H1 (cell line): Measurements from ENCODE around the gene LENG1. TPM values are rescaled to one million over a fixed set of nuclear protein-coding genes. Genes with fewer than 3 reads are reported as not detected.

ENCODE experiments used
- BCL11A ChIP-seq, 2 experiments: IDR thresholded peaks; one replicate each; pipeline ENCODE4 v1.6.1; 2011; ENCODE audit warnings: low read depth in 2 of 2, low read length in 2 of 2, mild to moderate bottlenecking in 2 of 2
- CBX8 ChIP-seq: fragments of 300-800, 300-1000 bp; sonication (generic); IDR thresholded peaks from 2 replicates; pipeline ENCODE4 v1.7.1; 2016; ENCODE audit warnings: low read depth, low read length, borderline replicate concordance
- CHD2 ChIP-seq: IDR thresholded peaks from 2 replicates; pipeline ENCODE4 v1.6.1; 2012; ENCODE audit warnings: low read length, improper control_type of control experiment
- CREB1 ChIP-seq: IDR thresholded peaks from 2 replicates; pipeline ENCODE4 v1.6.1; 2012; ENCODE audit warnings: inconsistent platforms
- EGR1 ChIP-seq: IDR thresholded peaks from 2 replicates; pipeline ENCODE4 v1.6.1; 2011; ENCODE audit warnings: low read depth, low read length, borderline replicate concordance
- EZH2 ChIP-seq: fragments of 200-600 bp; sonication (generic); IDR thresholded peaks from 2 replicates; pipeline ENCODE4 v1.7.1; 2012; ENCODE audit warnings: low read depth, mild to moderate bottlenecking, moderate library complexity, low read length, inconsistent platforms; ENCODE audit not compliant: severe bottlenecking
- GTF2F1 ChIP-seq: IDR thresholded peaks from 2 replicates; pipeline ENCODE4 v1.6.1; 2012; ENCODE audit warnings: low read depth, low read length, improper control_type of control experiment, borderline replicate concordance
- JUND ChIP-seq: IDR thresholded peaks from 2 replicates; pipeline ENCODE4 v1.6.1; 2011; ENCODE audit warnings: mild to moderate bottlenecking, improper control_type of control experiment, low read length
- KDM1A ChIP-seq: fragments of 200-600, 300-600 bp; sonication (generic); IDR thresholded peaks from 2 replicates; pipeline ENCODE4 v1.7.1; 2016; ENCODE audit warnings: mild to moderate bottlenecking, low read length, borderline replicate concordance
- KDM4A ChIP-seq: IDR thresholded peaks from one replicate; pipeline ENCODE4 v1.7.1; 2012; ENCODE audit warnings: low read depth, mild to moderate bottlenecking, moderate library complexity, low read length, inconsistent platforms; ENCODE audit not compliant: severe bottlenecking
- NRF1 ChIP-seq: IDR thresholded peaks from 2 replicates; pipeline ENCODE4 v1.6.1; 2011; ENCODE audit warnings: mild to moderate bottlenecking, low read depth, low read length, improper control_type of control experiment
- PHF8 ChIP-seq: fragments of 200-600 bp; sonication (generic); conservative IDR thresholded peaks from 2 replicates; pipeline ENCODE4 v1.7.1; 2012; ENCODE audit warnings: low read depth, mild to moderate bottlenecking, inconsistent platforms, low read length, moderate library complexity
- RNF2 ChIP-seq: fragments of 200-900, 300-1000 bp; sonication (generic); IDR thresholded peaks from 2 replicates; pipeline ENCODE4 v1.7.1; 2016; ENCODE audit warnings: borderline replicate concordance, low read depth, mild to moderate bottlenecking, antibody characterized with exemption, low read length; ENCODE audit not compliant: poor library complexity, severe bottlenecking; ENCODE audit errors: missing control alignments
- RXRA ChIP-seq: IDR thresholded peaks from 2 replicates; pipeline ENCODE4 v1.6.1; 2011; ENCODE audit warnings: low read depth, mild to moderate bottlenecking, low read length, moderate library complexity; ENCODE audit not compliant: insufficient read depth
- SIRT6 ChIP-seq: IDR thresholded peaks from one replicate; pipeline ENCODE4 v1.7.1; 2012; ENCODE audit warnings: low read length, inconsistent platforms
- SP4 ChIP-seq: IDR thresholded peaks from 2 replicates; pipeline ENCODE4 v1.6.1; 2012; ENCODE audit warnings: low read length, inconsistent platforms
- SRF ChIP-seq: IDR thresholded peaks from 2 replicates; pipeline ENCODE4 v1.6.1; 2011; ENCODE audit warnings: mild to moderate bottlenecking, low read depth, low read length, moderate library complexity
- TAF7 ChIP-seq: optimal IDR thresholded peaks from 2 replicates; pipeline ENCODE3; 2011; ENCODE audit warnings: low read depth, mild to moderate bottlenecking, inconsistent platforms, low read length, moderate library complexity, borderline replicate concordance
- TBP ChIP-seq: IDR thresholded peaks from 2 replicates; pipeline ENCODE4 v1.6.1; 2011; ENCODE audit warnings: low read depth, low read length, improper control_type of control experiment
- TEAD4 ChIP-seq: IDR thresholded peaks from 2 replicates; pipeline ENCODE4 v1.6.1; 2012; ENCODE audit warnings: low read depth, low read length, inconsistent platforms, mixed read lengths
- ZNF274 ChIP-seq: IDR thresholded peaks from 2 replicates; pipeline ENCODE4 v1.7.0; 2012; ENCODE audit warnings: low read length, borderline replicate concordance; ENCODE audit errors: extremely low read depth
- polyA plus RNA-seq, 7 experiments: library from polyadenylated mRNA; depleted of rRNA in 3 of 7; stranded (reverse) in 5 of 7; unstranded in 2 of 7; fragments of >200 nt in 5 of 7; fragments of 200-250 nt in 2 of 7; gene quantifications; 1 replicate in 5 of 7; 2 replicates in 1 of 7; 4 replicates in 1 of 7; pipeline versions ENCODE4 v1.2.1 to v1.2.3, GENCODE V29; 2011 to 2013; ENCODE audit warnings: missing spikeins in 2 of 7, mixed read lengths in 2 of 7
- total RNA-seq: library from RNA; stranded (reverse); fragmentation: NEBNext Ultra II Directional; extraction: Animal tissue kit (Norgen Biotek cat#: 25700); gene quantifications from 2 replicates; pipeline ENCODE4 v1.2.1, GENCODE V29; 2021
- TF ChIP-seq, protein P1 (sequence below): IDR thresholded peaks from 2 replicates; pipeline ENCODE4 v1.6.1; 2012; ENCODE audit warnings: low read length, inconsistent platforms
- TF ChIP-seq, protein P2 (sequence below): IDR thresholded peaks from 2 replicates; pipeline ENCODE4 v1.6.1; 2012; ENCODE audit warnings: inconsistent platforms

Gene LENG1
- total and polyA plus RNA-seq, 2 of the 8 experiments (the other 6 are each of a cell fraction or from before 2014, with no cell fraction given), result 1.2 to 4.4 TPM

DNA sequence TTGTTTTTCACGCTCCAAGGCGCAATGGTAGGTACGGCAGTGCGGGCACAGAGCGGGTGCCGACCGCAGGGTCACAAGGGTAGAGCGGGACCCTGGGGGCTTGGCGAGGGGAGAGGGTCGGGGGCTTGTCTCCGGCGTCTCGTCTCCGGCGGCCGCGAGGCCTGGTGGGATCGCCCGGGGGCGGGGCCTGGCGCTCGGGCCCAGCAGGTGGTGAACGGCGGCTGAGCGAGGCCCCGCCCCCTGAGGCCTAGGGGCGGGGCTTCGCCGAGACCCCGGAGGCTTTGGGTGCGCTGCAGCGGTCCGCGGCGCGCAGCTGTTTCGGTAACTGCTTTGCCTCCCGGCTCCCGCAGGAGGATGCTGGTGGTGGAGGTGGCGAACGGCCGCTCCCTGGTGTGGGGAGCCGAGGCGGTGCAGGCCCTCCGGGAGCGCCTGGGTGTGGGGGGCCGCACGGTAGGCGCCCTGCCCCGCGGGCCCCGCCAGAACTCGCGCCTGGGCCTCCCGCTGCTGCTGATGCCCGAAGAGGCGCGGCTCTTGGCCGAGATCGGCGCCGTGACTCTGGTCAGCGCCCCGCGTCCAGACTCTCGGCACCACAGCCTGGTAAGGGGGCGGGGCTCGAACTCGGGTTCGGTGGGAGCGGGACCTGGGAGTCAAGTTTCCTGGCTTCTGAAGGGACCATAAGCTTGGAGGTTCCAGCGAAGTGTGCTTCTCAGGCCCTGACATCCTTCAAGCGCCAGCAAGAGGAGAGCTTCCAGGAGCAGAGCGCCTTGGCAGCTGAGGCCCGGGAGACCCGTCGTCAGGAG, 31.7 kb upstream of the LENG1 start, which contains the start of gene TSEN34 (continued):
- no peak for TF ChIP-seq RNF2
- TF ChIP-seq, protein P1, sequence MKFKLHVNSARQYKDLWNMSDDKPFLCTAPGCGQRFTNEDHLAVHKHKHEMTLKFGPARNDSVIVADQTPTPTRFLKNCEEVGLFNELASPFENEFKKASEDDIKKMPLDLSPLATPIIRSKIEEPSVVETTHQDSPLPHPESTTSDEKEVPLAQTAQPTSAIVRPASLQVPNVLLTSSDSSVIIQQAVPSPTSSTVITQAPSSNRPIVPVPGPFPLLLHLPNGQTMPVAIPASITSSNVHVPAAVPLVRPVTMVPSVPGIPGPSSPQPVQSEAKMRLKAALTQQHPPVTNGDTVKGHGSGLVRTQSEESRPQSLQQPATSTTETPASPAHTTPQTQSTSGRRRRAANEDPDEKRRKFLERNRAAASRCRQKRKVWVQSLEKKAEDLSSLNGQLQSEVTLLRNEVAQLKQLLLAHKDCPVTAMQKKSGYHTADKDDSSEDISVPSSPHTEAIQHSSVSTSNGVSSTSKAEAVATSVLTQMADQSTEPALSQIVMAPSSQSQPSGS, result no peak
- TF ChIP-seq GTF2F1, result no peak
- TF ChIP-seq CHD2, result no peak
- no peak for TF ChIP-seq EZH2
- TF ChIP-seq SIRT6, result no peak
- no peak for TF ChIP-seq RXRA
- TF ChIP-seq JUND, result no peak
- peak; percentile 81 for TF ChIP-seq PHF8
- no peak for TF ChIP-seq BCL11A (IDR thresholded peaks at IDR 0.05; ENCODE audit: low read depth in 2 of 2, low read length in 2 of 2)
- no peak for TF ChIP-seq EGR1
- TF ChIP-seq TEAD4, result no peak
- TF ChIP-seq KDM4A, result peak; percentile 84
- no peak for TF ChIP-seq NRF1
- TF ChIP-seq CREB1, result no peak; the same call in none of the 2 replicates
- no peak; the same call in 1 of the 2 replicates for TF ChIP-seq TBP
- TF ChIP-seq CBX8, result no peak
- TF ChIP-seq, protein P2, sequence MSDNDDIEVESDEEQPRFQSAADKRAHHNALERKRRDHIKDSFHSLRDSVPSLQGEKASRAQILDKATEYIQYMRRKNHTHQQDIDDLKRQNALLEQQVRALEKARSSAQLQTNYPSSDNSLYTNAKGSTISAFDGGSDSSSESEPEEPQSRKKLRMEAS, result no peak
- TF ChIP-seq TAF7, result peak; percentile 48
- TF ChIP-seq KDM1A, result no peak
- TF ChIP-seq SRF, result no peak
- TF ChIP-seq SP4, result no peak
- TF ChIP-seq ZNF274, result no peak
